Measurements from ENCODE around the gene LTBP1. TPM values are rescaled to one million over a fixed set of nuclear protein-coding genes. Genes with fewer than 3 reads are reported as not detected.

The LTBP1 gene
- polyA plus RNA-seq, 1 donor (not counting 4 experiments of a cell fraction or from before 2014, with no cell fraction given): 9.2 TPM

- H3K9me1 ChIP-seq (ENCODE audit: control insufficient read depth, extremely low read depth, insufficient read depth, low read length): no peaks in the 10 kb centered on the region
- no peaks in the 10 kb centered on the region for H3K79me2 ChIP-seq (ENCODE audit: control insufficient read depth, insufficient read depth, low read length)
- H3K4me3 ChIP-seq (ENCODE audit: control insufficient read depth in 2 of 3, extremely low read depth in 1 of 3, insufficient read depth in 2 of 3, low read depth in 1 of 3, low read length in 3 of 3): peak overlapping the region in 1 of 3 experiments; percentile 58
- no peaks in the 10 kb centered on the region for H3K9me3 ChIP-seq (ENCODE audit: control insufficient read depth, low read depth, low read length)
- H3K4me2 ChIP-seq (ENCODE audit: control insufficient read depth, extremely low read depth, insufficient read depth, low read depth, low read length): peak overlapping the region; percentile 50
- H3K27ac ChIP-seq (ENCODE audit: control insufficient read depth, insufficient read depth, low read length): no peak overlapping the region
- no peaks in the 10 kb centered on the region for H3K36me3 ChIP-seq (ENCODE audit: control insufficient read depth in 2 of 2, extremely low read depth in 1 of 2, insufficient read depth in 2 of 2, low read length in 2 of 2)
- no peak for DNase-seq (ENCODE audit: low read depth, low spot score)
- H3K9ac ChIP-seq (ENCODE audit: control insufficient read depth, extremely low read depth, insufficient read depth, low read length): no peak overlapping the region
- H3K27me3 ChIP-seq (ENCODE audit: control insufficient read depth, extremely low read depth, insufficient read depth, low read length): no peaks in the 10 kb centered on the region
- dilution Hi-C loops (cut with MboI; ENCODE audit: extremely low pct_ligation_motif_present, low sequenced_read_pairs): no loop called here
- H3K4me1 ChIP-seq (ENCODE audit: control insufficient read depth, extremely low read depth, insufficient read depth, low read length): no peaks in the 10 kb centered on the region
- no peak for TF ChIP-seq EZH2 (IDR thresholded peaks at IDR 0.05; ENCODE audit: low read length)
- TF ChIP-seq, protein P1, sequence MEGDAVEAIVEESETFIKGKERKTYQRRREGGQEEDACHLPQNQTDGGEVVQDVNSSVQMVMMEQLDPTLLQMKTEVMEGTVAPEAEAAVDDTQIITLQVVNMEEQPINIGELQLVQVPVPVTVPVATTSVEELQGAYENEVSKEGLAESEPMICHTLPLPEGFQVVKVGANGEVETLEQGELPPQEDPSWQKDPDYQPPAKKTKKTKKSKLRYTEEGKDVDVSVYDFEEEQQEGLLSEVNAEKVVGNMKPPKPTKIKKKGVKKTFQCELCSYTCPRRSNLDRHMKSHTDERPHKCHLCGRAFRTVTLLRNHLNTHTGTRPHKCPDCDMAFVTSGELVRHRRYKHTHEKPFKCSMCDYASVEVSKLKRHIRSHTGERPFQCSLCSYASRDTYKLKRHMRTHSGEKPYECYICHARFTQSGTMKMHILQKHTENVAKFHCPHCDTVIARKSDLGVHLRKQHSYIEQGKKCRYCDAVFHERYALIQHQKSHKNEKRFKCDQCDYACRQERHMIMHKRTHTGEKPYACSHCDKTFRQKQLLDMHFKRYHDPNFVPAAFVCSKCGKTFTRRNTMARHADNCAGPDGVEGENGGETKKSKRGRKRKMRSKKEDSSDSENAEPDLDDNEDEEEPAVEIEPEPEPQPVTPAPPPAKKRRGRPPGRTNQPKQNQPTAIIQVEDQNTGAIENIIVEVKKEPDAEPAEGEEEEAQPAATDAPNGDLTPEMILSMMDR (optimal IDR thresholded peaks at IDR 0.05 in 1 of 3, IDR thresholded peaks at IDR 0.05 in 1 of 3, conservative IDR thresholded peaks at IDR 0.05 in 1 of 3; ENCODE audit: extremely low read depth in 1 of 3, insufficient read depth in 2 of 3, low read length in 3 of 3): no peak
- H2AFZ ChIP-seq (ENCODE audit: control insufficient read depth, low read length): no peak overlapping the region
- no peaks in the 10 kb centered on the region for H4K20me1 ChIP-seq (ENCODE audit: control insufficient read depth, extremely low read depth, insufficient read depth, low read length)
- no peak for FAIRE-seq
Observed at GRCh38 chr2:32948266-32948665, 1.5 kb downstream of the LTBP1 start.

- Histone ChIP-seq H3K9ac (ENCODE audit: control insufficient read depth, extremely low read depth, insufficient read depth, low read length) (no peak overlapping the region), H3K4me1 (ENCODE audit: control insufficient read depth, extremely low read depth, insufficient read depth, low read length) (no peaks in the 10 kb centered on the region), H2AFZ (ENCODE audit: control insufficient read depth, low read length) (no peak overlapping the region), H3K4me2 (ENCODE audit: control insufficient read depth, extremely low read depth, insufficient read depth, low read depth, low read length) (no peak overlapping the region), H3K36me3 (ENCODE audit: control insufficient read depth in 2 of 2, extremely low read depth in 1 of 2, insufficient read depth in 2 of 2, low read length in 2 of 2) (no peaks in the 10 kb centered on the region), H3K79me2 (ENCODE audit: control insufficient read depth, insufficient read depth, low read length) (no peaks in the 10 kb centered on the region), H3K27ac (ENCODE audit: control insufficient read depth, insufficient read depth, low read length) (no peak overlapping the region), H3K27me3 (ENCODE audit: control insufficient read depth, extremely low read depth, insufficient read depth, low read length) (no peaks in the 10 kb centered on the region), H3K9me1 (ENCODE audit: control insufficient read depth, extremely low read depth, insufficient read depth, low read length) (no peaks in the 10 kb centered on the region), H3K4me3 (ENCODE audit: control insufficient read depth in 2 of 3, extremely low read depth in 1 of 3, insufficient read depth in 2 of 3, low read depth in 1 of 3, low read length in 3 of 3) (no peak overlapping the region), H3K9me3 (ENCODE audit: control insufficient read depth, low read depth, low read length) (no peaks in the 10 kb centered on the region), H4K20me1 (ENCODE audit: control insufficient read depth, extremely low read depth, insufficient read depth, low read length) (no peaks in the 10 kb centered on the region)
- TF ChIP-seq, protein P1 (optimal IDR thresholded peaks at IDR 0.05 in 1 of 3, IDR thresholded peaks at IDR 0.05 in 1 of 3, conservative IDR thresholded peaks at IDR 0.05 in 1 of 3; ENCODE audit: extremely low read depth in 1 of 3, insufficient read depth in 2 of 3, low read length in 3 of 3): no peak
- TF ChIP-seq EZH2 (IDR thresholded peaks at IDR 0.05; ENCODE audit: low read length): no peak
- dilution Hi-C loops (cut with MboI; ENCODE audit: extremely low pct_ligation_motif_present, low sequenced_read_pairs): no loop called here
- DNase-seq (ENCODE audit: low read depth, low spot score): no peak
- no peak for FAIRE-seq
Observed at GRCh38 chr2:32949260-32949659, 2.5 kb downstream of the LTBP1 start.

Data from keratinocyte (primary cell).